HUES6 (cell line): ENCODE results near the gene RTKN.

Source experiments
- H3K27ac ChIP-seq: 2 replicates; pipeline ENCODE4 v1.7.0; 2013; ENCODE audit warnings: low read depth, mild to moderate bottlenecking, low read length, inconsistent platforms
- H3K27me3 ChIP-seq: 2 replicates; pipeline ENCODE4 v1.6.1; 2013; ENCODE audit warnings: low read length; ENCODE audit not compliant: control insufficient read depth, insufficient read depth
- H3K36me3 ChIP-seq: 2 replicates; pipeline ENCODE4 v1.6.1; 2013; ENCODE audit warnings: low read length; ENCODE audit not compliant: control insufficient read depth, insufficient read depth
- H3K4me1 ChIP-seq: 2 replicates; pipeline ENCODE4 v1.6.1; 2013; ENCODE audit warnings: low read length; ENCODE audit not compliant: control insufficient read depth, insufficient read depth
- H3K4me3 ChIP-seq: 2 replicates; pipeline ENCODE4 v1.5.1; 2013; ENCODE audit warnings: low read depth, low read length
- H3K9ac ChIP-seq: one replicate; pipeline ENCODE4 v1.6.1; 2013; ENCODE audit warnings: mild to moderate bottlenecking, low read length
- H3K9me3 ChIP-seq: 2 replicates; pipeline ENCODE4 v1.6.1; 2013; ENCODE audit warnings: low read depth, low read length; ENCODE audit not compliant: control insufficient read depth, insufficient read depth

Gene RTKN

GRCh38 chr2:74414441-74414840 lies 27.3 kb downstream of the RTKN start:
- H3K27me3 ChIP-seq: peaks cover 8% of the 10 kb centered on the region; the same call in 1 of the 2 replicates
- H3K36me3 ChIP-seq: no peaks in the 10 kb centered on the region
- no peak overlapping the region for H3K9ac ChIP-seq
- peaks cover 4% of the 10 kb centered on the region; the same call in 1 of the 2 replicates for H3K4me1 ChIP-seq
- no peak overlapping the region for H3K27ac ChIP-seq
- H3K4me3 ChIP-seq: peak overlapping the region; percentile 33; the same call in 1 of the 2 replicates
- no peaks in the 10 kb centered on the region for H3K9me3 ChIP-seq

GRCh38 chr2:74413001-74413698 lies 28.6 kb downstream of the RTKN start:
- Histone ChIP-seq H3K27ac (no peak overlapping the region), H3K27me3 (peaks cover 8% of the 10 kb centered on the region), H3K9me3 (no peaks in the 10 kb centered on the region), H3K36me3 (no peaks in the 10 kb centered on the region), H3K4me1 (peaks cover 4% of the 10 kb centered on the region; the same call in 1 of the 2 replicates), H3K9ac (no peak overlapping the region), H3K4me3 (no peak overlapping the region)

GRCh38 chr2:74407682-74408081 lies 34.1 kb downstream of the RTKN start:
- no peaks in the 10 kb centered on the region for H3K4me1 ChIP-seq
- H3K27ac ChIP-seq: no peak overlapping the region
- no peaks in the 10 kb centered on the region for H3K9me3 ChIP-seq
- H3K27me3 ChIP-seq: peaks cover 3% of the 10 kb centered on the region; the same call in 1 of the 2 replicates
- H3K36me3 ChIP-seq: no peaks in the 10 kb centered on the region
- H3K9ac ChIP-seq: no peak overlapping the region
- no peak overlapping the region for H3K4me3 ChIP-seq

- no peaks in the 10 kb centered on the region for H3K36me3 ChIP-seq
- H3K4me3 ChIP-seq: no peak overlapping the region
- no peak overlapping the region for H3K27ac ChIP-seq
- H3K27me3 ChIP-seq: peaks cover 3% of the 10 kb centered on the region; the same call in 1 of the 2 replicates
- no peak overlapping the region for H3K9ac ChIP-seq
- no peaks in the 10 kb centered on the region for H3K9me3 ChIP-seq
- H3K4me1 ChIP-seq: no peaks in the 10 kb centered on the region
These were observed 35.7 kb downstream of the RTKN start for GRCh38 chr2:74406035-74406434.

GRCh38 chr2:74401891-74402290 lies 39.8 kb downstream of the RTKN start:
- H3K36me3 ChIP-seq: no peaks in the 10 kb centered on the region
- no peak overlapping the region for H3K9ac ChIP-seq
- H3K9me3 ChIP-seq: no peaks in the 10 kb centered on the region
- no peaks in the 10 kb centered on the region for H3K4me1 ChIP-seq
- no peak overlapping the region for H3K4me3 ChIP-seq
- H3K27ac ChIP-seq: no peak overlapping the region
- H3K27me3 ChIP-seq: no peaks in the 10 kb centered on the region

GRCh38 chr2:74399785-74400184 lies 42.0 kb downstream of the RTKN start:
- H3K9ac ChIP-seq: no peak overlapping the region
- no peaks in the 10 kb centered on the region for H3K4me1 ChIP-seq
- H3K27ac ChIP-seq: no peak overlapping the region
- no peak overlapping the region for H3K4me3 ChIP-seq
- no peaks in the 10 kb centered on the region for H3K9me3 ChIP-seq
- no peaks in the 10 kb centered on the region for H3K36me3 ChIP-seq
- H3K27me3 ChIP-seq: no peaks in the 10 kb centered on the region

GRCh38 chr2:74396149-74396548 lies 45.6 kb downstream of the RTKN start:
- H3K27ac ChIP-seq: no peak overlapping the region
- no peaks in the 10 kb centered on the region for H3K36me3 ChIP-seq
- H3K4me3 ChIP-seq: no peak overlapping the region
- no peak overlapping the region for H3K9ac ChIP-seq
- no peaks in the 10 kb centered on the region for H3K27me3 ChIP-seq
- H3K9me3 ChIP-seq: no peaks in the 10 kb centered on the region
- H3K4me1 ChIP-seq: peaks cover 3% of the 10 kb centered on the region; the same call in 1 of the 2 replicates

GRCh38 chr2:74393525-74393924 lies 48.2 kb downstream of the RTKN start:
- H3K27ac ChIP-seq: no peak overlapping the region
- H3K4me3 ChIP-seq: no peak overlapping the region
- no peak overlapping the region for H3K9ac ChIP-seq
- H3K9me3 ChIP-seq: no peaks in the 10 kb centered on the region
- no peaks in the 10 kb centered on the region for H3K36me3 ChIP-seq
- H3K27me3 ChIP-seq: no peaks in the 10 kb centered on the region
- peaks cover 10% of the 10 kb centered on the region for H3K4me1 ChIP-seq

- Histone ChIP-seq H3K27ac (no peak overlapping the region; the same call in 1 of the 2 replicates), H3K9ac (no peak overlapping the region), H3K4me3 (peak overlapping the region; percentile 96), H3K36me3 (no peaks in the 10 kb centered on the region), H3K9me3 (no peaks in the 10 kb centered on the region), H3K27me3 (no peaks in the 10 kb centered on the region), H3K4me1 (peaks cover 10% of the 10 kb centered on the region)
These were observed 49.3 kb downstream of the RTKN start for GRCh38 chr2:74392449-74392743.

- Histone ChIP-seq H3K27me3 (no peaks in the 10 kb centered on the region), H3K4me1 (peaks cover 10% of the 10 kb centered on the region), H3K36me3 (no peaks in the 10 kb centered on the region), H3K9ac (peak overlapping the region; percentile 92), H3K4me3 (peak overlapping the region; percentile 96), H3K27ac (peak overlapping the region; percentile 98), H3K9me3 (no peaks in the 10 kb centered on the region)
These were observed 49.9 kb downstream of the RTKN start for GRCh38 chr2:74391580-74392448.

- Histone ChIP-seq H3K36me3 (no peaks in the 10 kb centered on the region), H3K27ac (peak overlapping the region; percentile 98), H3K4me1 (peaks cover 10% of the 10 kb centered on the region), H3K27me3 (no peaks in the 10 kb centered on the region), H3K9ac (peak overlapping the region; percentile 92), H3K4me3 (peak overlapping the region; percentile 96), H3K9me3 (no peaks in the 10 kb centered on the region)
These were observed 50.5 kb downstream of the RTKN start for GRCh38 chr2:74391209-74391579.
